CD4-positive, alpha-beta memory T cell (primary cell): ENCODE measurements around the gene CASR. TPM values are rescaled to one million over a fixed set of nuclear protein-coding genes. Genes with fewer than 3 reads are reported as not detected.
A peak's percentile ranks its signal among the peaks of the same experiment; 100 is the strongest.
"Not testable (repeated sequence)": the region's sequence is repeated elsewhere in the genome, so short reads cannot be mapped to it uniquely, and the experiment has no call there.

Experiments
- CTCF ChIA-PET: fragments of 350-600 bp; sonication (Branson Sonifier 250); formaldehyde crosslinking; loops from one replicate; lab custom pipeline; 2021; ENCODE audit warnings: inconsistent platforms; ENCODE audit not compliant: partially characterized antibody; lab: Charles Lee
- POLR2A ChIA-PET: fragments of 350-600 bp; sonication (Branson Sonifier 250); formaldehyde crosslinking; loops from one replicate; lab custom pipeline; 2021; ENCODE audit not compliant: partially characterized antibody; lab: Charles Lee
- DNase-seq, 5 donors: peaks; one replicate each; pipeline versions ENCODE4 v3.0.0 to v3.0.0-alpha.2; 2020 to 2022; ENCODE audit warnings: mixed read lengths in 1 of 5
- H3K27ac ChIP-seq: one replicate; pipeline ENCODE4 v1.7.0; 2013; ENCODE audit warnings: low read depth, low read length
- H3K27me3 ChIP-seq: 2 replicates; pipeline ENCODE4 v1.7.0; 2013; ENCODE audit warnings: mild to moderate bottlenecking, low read length, moderate library complexity; ENCODE audit not compliant: insufficient read depth
- H3K36me3 ChIP-seq: 2 replicates; pipeline ENCODE4 v1.7.0; 2013; ENCODE audit warnings: mild to moderate bottlenecking, low read length, moderate library complexity; ENCODE audit not compliant: insufficient read depth
- H3K4me1 ChIP-seq: 2 replicates; pipeline ENCODE4 v1.7.0; 2013; ENCODE audit warnings: mild to moderate bottlenecking, low read length, moderate library complexity; ENCODE audit not compliant: insufficient read depth
- H3K4me3 ChIP-seq, 2 donors: one replicate each; pipeline ENCODE4 v1.7.0; 2013; ENCODE audit warnings: low read length in 2 of 2, mild to moderate bottlenecking in 1 of 2
- H3K9me3 ChIP-seq, 2 donors: one replicate each; pipeline ENCODE4 v1.7.0; 2013; ENCODE audit warnings: low read length in 2 of 2, control low read depth in 1 of 2; ENCODE audit not compliant: control insufficient read depth in 1 of 2
- H3K27ac Mint-ChIP-seq, 7 donors: one replicate each; pipeline ENCODE4 v1.8.0; 2020 to 2021; ENCODE audit warnings: mixed read lengths in 7 of 7, mild to moderate bottlenecking in 6 of 7, inconsistent platforms in 3 of 7, moderate library complexity in 3 of 7
- H3K27me3 Mint-ChIP-seq, 2 donors: one replicate each; pipeline ENCODE4 v1.8.0; 2020 to 2021; ENCODE audit warnings: mixed read lengths in 2 of 2
- H3K36me3 Mint-ChIP-seq, 2 donors: one replicate each; pipeline ENCODE4 v1.8.0; 2020 to 2021; ENCODE audit warnings: mixed read lengths in 2 of 2, inconsistent platforms in 1 of 2, mild to moderate bottlenecking in 1 of 2
- H3K4me1 Mint-ChIP-seq, 4 donors: one replicate each; pipeline ENCODE4 v1.8.0; 2020 to 2021; ENCODE audit warnings: mixed read lengths in 4 of 4, mild to moderate bottlenecking in 1 of 4
- H3K4me3 Mint-ChIP-seq, 8 donors: one replicate each; pipeline ENCODE4 v1.8.0; 2020 to 2021; ENCODE audit warnings: mixed read lengths in 8 of 8, mild to moderate bottlenecking in 7 of 8, moderate library complexity in 6 of 8, inconsistent platforms in 3 of 8
- H3K9me3 Mint-ChIP-seq, 8 donors: one replicate each; pipeline ENCODE4 v1.8.0; 2020 to 2021; ENCODE audit warnings: mixed read lengths in 8 of 8, mild to moderate bottlenecking in 5 of 8, inconsistent platforms in 3 of 8, moderate library complexity in 1 of 8
- intact Hi-C: fragments of 100-400 bp; cut with micrococcal nuclease; formaldehyde crosslinking; loops from one replicate; pipeline ENCODE4 v1.15.1; 2023
- polyA plus RNA-seq, 2 donors: library from polyadenylated mRNA; unstranded; fragments of 300-500 nt; fragmentation: Illumina TruSeq; gene quantifications; one replicate each; pipeline ENCODE4 v1.2.3, GENCODE V29; 2021
- total RNA-seq, 2 experiments: library from RNA; stranded (reverse); gene quantifications; one replicate each; pipeline ENCODE4 v1.2.3, GENCODE V29; 2021

Gene CASR, protein sequence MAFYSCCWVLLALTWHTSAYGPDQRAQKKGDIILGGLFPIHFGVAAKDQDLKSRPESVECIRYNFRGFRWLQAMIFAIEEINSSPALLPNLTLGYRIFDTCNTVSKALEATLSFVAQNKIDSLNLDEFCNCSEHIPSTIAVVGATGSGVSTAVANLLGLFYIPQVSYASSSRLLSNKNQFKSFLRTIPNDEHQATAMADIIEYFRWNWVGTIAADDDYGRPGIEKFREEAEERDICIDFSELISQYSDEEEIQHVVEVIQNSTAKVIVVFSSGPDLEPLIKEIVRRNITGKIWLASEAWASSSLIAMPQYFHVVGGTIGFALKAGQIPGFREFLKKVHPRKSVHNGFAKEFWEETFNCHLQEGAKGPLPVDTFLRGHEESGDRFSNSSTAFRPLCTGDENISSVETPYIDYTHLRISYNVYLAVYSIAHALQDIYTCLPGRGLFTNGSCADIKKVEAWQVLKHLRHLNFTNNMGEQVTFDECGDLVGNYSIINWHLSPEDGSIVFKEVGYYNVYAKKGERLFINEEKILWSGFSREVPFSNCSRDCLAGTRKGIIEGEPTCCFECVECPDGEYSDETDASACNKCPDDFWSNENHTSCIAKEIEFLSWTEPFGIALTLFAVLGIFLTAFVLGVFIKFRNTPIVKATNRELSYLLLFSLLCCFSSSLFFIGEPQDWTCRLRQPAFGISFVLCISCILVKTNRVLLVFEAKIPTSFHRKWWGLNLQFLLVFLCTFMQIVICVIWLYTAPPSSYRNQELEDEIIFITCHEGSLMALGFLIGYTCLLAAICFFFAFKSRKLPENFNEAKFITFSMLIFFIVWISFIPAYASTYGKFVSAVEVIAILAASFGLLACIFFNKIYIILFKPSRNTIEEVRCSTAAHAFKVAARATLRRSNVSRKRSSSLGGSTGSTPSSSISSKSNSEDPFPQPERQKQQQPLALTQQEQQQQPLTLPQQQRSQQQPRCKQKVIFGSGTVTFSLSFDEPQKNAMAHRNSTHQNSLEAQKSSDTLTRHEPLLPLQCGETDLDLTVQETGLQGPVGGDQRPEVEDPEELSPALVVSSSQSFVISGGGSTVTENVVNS
- total RNA-seq (under 1 TPM in 1 of 2 experiments, not detected in 1; 0.03 TPM), polyA plus RNA-seq (under 1 TPM in 1 of 2 donors, not detected in 1; 0.47 TPM)

DNA sequence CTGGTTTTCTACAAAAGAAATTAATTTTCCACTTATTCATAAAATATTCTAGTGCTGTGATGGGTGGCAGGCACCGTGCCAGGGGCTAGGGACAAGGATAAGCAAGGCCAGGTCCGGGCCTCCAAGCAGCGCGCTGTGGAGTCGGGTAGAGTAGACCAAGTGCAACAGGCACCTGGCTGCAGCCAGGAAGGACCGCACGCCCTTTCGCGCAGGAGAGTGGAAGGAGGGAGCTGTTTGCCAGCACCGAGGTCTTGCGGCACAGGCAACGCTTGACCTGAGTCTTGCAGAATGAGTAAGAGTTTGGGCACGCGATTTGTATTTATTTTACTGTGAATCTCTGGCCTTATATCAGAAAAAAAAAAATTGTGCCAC is at the start of gene CASR:
Gene CASR, plus strand, starts transcription at position 148 of the 372 bp plus-strand sequence. CDS start 70,522 bp downstream, outside the sequence.
- Mint-ChIP-seq H3K27ac (peak within 1 kb of the TSS in 2 of 7 donors; percentile 51 to 64), H3K27me3 (peaks cover 45 to 51% of the 10 kb centered on the region in 2 donors), H3K4me3 (peak within 1 kb of the TSS; percentile 48 to 84 (median 78)), H3K36me3 (no peaks in the 10 kb centered on the region), H3K4me1 (peaks cover 3 to 6% (median 6%) of the 10 kb centered on the region in 4 donors), H3K9me3 (peaks cover 0 to 5% (median 0%) of the 10 kb centered on the region in 8 donors)
- DNase-seq: no peak
- intact Hi-C loops: no loop called here
- no peak within 1 kb of the TSS for H3K4me3 ChIP-seq
- H3K27me3 ChIP-seq: peaks cover 3% of the 10 kb centered on the region
- H3K27ac ChIP-seq: no peak within 1 kb of the TSS
- no peaks in the 10 kb centered on the region for H3K4me1 ChIP-seq
- POLR2A ChIA-PET: no interaction called here
- no peaks in the 10 kb centered on the region for H3K36me3 ChIP-seq
- CTCF ChIA-PET: no interaction called here
- no peaks in the 10 kb centered on the region for H3K9me3 ChIP-seq

DNA sequence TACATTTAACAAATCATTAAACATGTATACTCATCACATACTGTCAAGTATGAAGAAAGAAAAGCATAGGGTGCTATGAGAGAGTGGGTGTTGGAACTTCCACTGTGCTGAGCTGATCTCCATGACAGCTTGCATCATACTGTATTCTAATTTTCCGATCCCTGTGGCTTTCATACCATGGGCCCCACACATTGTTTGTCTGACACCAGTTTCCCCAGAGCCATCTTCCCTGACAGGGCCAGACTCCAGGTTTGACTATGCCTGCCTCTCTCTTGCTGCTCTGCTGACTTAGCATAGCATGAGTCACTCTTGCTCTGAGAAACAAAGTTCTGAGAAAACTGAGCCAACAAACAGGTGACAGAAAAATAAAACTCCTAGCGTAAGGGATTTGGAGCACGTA is 37.0 kb upstream of the CASR start:
- ChIA-PET POLR2A (no interaction called here), CTCF (no interaction called here)
- H3K4me3 ChIP-seq: no peak overlapping the region
- Mint-ChIP-seq H3K36me3 (no peaks in the 10 kb centered on the region), H3K4me3 (no peak overlapping the region), H3K4me1 (peaks cover 0 to 5% (median 0%) of the 10 kb centered on the region in 4 donors), H3K27me3 (no peaks in the 10 kb centered on the region), H3K9me3 (peaks cover 0 to 9% (median 3%) of the 10 kb centered on the region in 8 donors), H3K27ac (peak overlapping the region in 2 of 7 donors; percentile 22 to 54)
- no peaks in the 10 kb centered on the region for H3K27me3 ChIP-seq
- H3K27ac ChIP-seq: no peak overlapping the region
- DNase-seq: no peak
- intact Hi-C loops: no loop called here
- no peaks in the 10 kb centered on the region for H3K36me3 ChIP-seq
- H3K4me1 ChIP-seq: no peaks in the 10 kb centered on the region
- H3K9me3 ChIP-seq: no peaks in the 10 kb centered on the region

DNA sequence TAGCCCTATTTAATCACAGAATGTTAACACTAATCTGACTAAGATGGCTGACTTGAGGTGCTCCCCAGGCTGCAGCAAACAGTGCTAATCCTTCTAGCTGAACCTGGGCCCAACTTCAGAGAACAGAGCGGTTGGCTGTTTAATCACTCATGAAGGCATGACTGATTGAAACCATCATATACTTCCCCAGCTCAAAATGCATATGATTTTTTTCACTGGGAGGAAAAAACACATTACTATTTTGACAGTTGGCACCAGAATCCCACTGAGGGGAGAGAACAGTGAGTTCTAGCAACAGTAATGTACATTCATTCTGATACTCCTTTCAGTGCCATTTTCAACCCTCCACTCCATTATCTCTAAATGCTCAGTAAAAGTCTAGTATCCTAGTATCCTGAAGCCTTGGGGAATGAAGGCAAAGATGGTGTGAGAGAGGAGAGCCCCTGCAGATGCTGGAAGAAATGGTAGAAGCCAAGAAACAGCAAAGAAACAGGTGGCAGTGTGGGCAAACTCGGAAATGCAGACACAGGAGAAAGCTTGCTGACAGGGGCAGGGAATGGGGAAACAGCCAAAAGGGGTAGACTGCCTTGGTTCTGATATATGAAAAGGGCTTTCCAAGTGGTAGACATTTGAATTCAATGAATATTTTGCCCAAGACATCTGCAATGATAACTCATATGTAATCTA is 34.4 kb upstream of the CASR start:
- Histone ChIP-seq H3K4me1 (no peaks in the 10 kb centered on the region), H3K9me3 (peaks cover 0 to 4% of the 10 kb centered on the region in 2 donors), H3K27me3 (no peaks in the 10 kb centered on the region), H3K27ac (no peak overlapping the region), H3K36me3 (no peaks in the 10 kb centered on the region), H3K4me3 (no peak overlapping the region)
- ChIA-PET POLR2A (no interaction called here), CTCF (no interaction called here)
- no peak for DNase-seq
- H3K27ac Mint-ChIP-seq: no peak overlapping the region
- H3K4me3 Mint-ChIP-seq: no peak overlapping the region
- H3K27me3 Mint-ChIP-seq: no peaks in the 10 kb centered on the region
- peaks cover 0 to 16% (median 7%) of the 10 kb centered on the region in 8 donors for H3K9me3 Mint-ChIP-seq
- intact Hi-C loops: no loop called here
- H3K4me1 Mint-ChIP-seq: peaks cover 0 to 5% (median 0%) of the 10 kb centered on the region in 4 donors
- no peaks in the 10 kb centered on the region for H3K36me3 Mint-ChIP-seq

DNA sequence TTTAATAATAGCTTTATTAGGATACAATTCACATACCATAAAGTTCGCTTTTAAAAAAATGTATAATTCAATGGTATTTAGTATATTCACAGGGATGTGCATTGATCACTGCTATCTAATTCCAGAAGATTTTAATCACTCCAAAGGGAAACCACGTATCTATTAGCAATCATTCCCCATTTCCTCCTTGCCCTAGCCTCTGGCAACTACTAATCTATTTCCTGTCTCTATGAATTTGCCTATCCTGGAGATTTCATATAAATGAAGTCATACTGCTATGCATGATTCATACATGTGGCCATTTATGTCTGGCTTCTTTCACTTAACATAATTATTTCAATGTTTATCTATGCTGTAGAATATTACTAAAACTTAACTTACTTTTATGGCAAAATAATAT is 32.0 kb upstream of the CASR start:
- POLR2A ChIA-PET: no interaction called here

DNA sequence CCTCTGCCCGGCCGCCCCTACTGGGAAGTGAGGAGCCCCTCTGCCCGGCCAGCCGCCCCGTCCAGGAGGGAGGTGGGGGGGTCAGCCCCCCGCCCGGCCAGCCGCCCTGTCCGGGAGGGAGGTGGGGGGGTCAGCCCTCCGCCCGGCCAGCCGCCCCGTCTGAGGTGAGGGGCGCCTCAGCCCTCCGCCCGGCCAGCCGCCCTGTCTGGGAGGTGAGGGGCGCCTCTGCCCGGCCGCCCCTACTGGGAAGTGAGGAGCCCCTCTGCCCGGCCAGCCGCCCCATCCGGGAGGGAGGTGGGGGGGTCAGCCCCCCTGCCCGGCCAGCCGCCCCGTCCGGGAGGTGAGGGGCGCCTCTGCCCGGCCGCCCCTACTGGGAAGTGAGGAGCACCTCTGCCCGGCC is 18.5 kb upstream of the CASR start:
- H3K27me3 Mint-ChIP-seq, H3K9me3 ChIP-seq, H3K36me3 ChIP-seq, H3K27ac ChIP-seq, intact Hi-C loops, H3K4me1 ChIP-seq, H3K36me3 Mint-ChIP-seq, H3K4me3 Mint-ChIP-seq, H3K27me3 ChIP-seq, POLR2A ChIA-PET, H3K4me1 Mint-ChIP-seq, H3K4me3 ChIP-seq, DNase-seq, H3K27ac Mint-ChIP-seq, CTCF ChIA-PET: not testable (repeated sequence)
- peaks cover 0 to 26% (median 11%) of the 10 kb centered on the region in 8 donors for H3K9me3 Mint-ChIP-seq

More for the DNA sequence above, 32.0 kb upstream of the CASR start:
- no peak for DNase-seq
- Histone ChIP-seq H3K36me3 (no peaks in the 10 kb centered on the region), H3K27ac (no peak overlapping the region), H3K9me3 (peaks cover 0 to 4% of the 10 kb centered on the region in 2 donors), H3K27me3 (no peaks in the 10 kb centered on the region), H3K4me1 (no peaks in the 10 kb centered on the region), H3K4me3 (no peak overlapping the region)
- intact Hi-C loops: no loop called here
- H3K9me3 Mint-ChIP-seq: peaks cover 0 to 33% (median 29%) of the 10 kb centered on the region in 8 donors
- peaks cover 1 to 3% of the 10 kb centered on the region in 2 donors for H3K36me3 Mint-ChIP-seq
- CTCF ChIA-PET: no interaction called here
- H3K4me1 Mint-ChIP-seq: peaks cover 0 to 5% (median 0%) of the 10 kb centered on the region in 4 donors
- no peaks in the 10 kb centered on the region for H3K27me3 Mint-ChIP-seq
- H3K27ac Mint-ChIP-seq: peak overlapping the region in 1 of 7 donors; percentile 17
- no peak overlapping the region for H3K4me3 Mint-ChIP-seq

DNA sequence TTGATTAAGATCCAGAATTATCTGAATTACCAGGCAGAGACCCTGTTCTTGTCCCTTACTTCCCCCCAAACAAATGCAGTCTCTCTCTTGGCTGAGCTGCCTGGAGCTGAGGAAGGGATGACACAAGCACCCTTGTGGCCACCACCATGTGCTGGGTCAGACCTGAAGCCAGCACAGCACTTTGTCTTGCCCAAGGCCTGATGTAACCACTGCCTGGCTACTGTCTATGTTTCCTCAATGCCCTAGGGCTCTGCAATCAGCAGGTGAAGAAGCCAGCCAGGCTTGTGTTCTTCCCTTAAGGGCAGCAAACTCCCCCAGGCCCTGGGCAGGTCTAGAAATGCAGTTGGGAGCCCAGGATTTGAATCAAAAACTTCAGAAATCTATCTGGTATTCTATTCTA is 15.8 kb upstream of the CASR start:
- no peak overlapping the region for H3K27ac ChIP-seq
- H3K27ac Mint-ChIP-seq: no peak overlapping the region
- H3K4me1 Mint-ChIP-seq: no peaks in the 10 kb centered on the region
- DNase-seq: no peak
- no peaks in the 10 kb centered on the region for H3K27me3 ChIP-seq
- H3K36me3 Mint-ChIP-seq: peaks cover 0 to 5% of the 10 kb centered on the region in 2 donors
- H3K4me3 Mint-ChIP-seq: no peak overlapping the region
- POLR2A ChIA-PET: no interaction called here
- no peak overlapping the region for H3K4me3 ChIP-seq
- no peaks in the 10 kb centered on the region for H3K4me1 ChIP-seq
- CTCF ChIA-PET: no interaction called here
- no peaks in the 10 kb centered on the region for H3K9me3 ChIP-seq
- H3K36me3 ChIP-seq: no peaks in the 10 kb centered on the region
- H3K27me3 Mint-ChIP-seq: peaks cover 1 to 2% of the 10 kb centered on the region in 2 donors
- intact Hi-C loops: no loop called here
- peaks cover 0 to 20% (median 7%) of the 10 kb centered on the region in 8 donors for H3K9me3 Mint-ChIP-seq
